Type B pancreatic cell (in vitro differentiated cells): ENCODE results near the gene GAPT. TPM values are rescaled to one million over a fixed set of nuclear protein-coding genes. Genes with fewer than 3 reads are reported as not detected.

ENCODE experiments used
- DNase-seq: peaks from one replicate; pipeline ENCODE4 v3.0.0; 2021; ENCODE audit warnings: mixed read lengths; ENCODE audit not compliant: unreplicated experiment; ENCODE audit errors: extremely low spot score
- H3K27ac Mint-ChIP-seq: 2 replicates; pipeline ENCODE4 v1.8.0; 2021; ENCODE audit warnings: mild to moderate bottlenecking, mixed read lengths
- H3K27me3 Mint-ChIP-seq: 2 replicates; pipeline ENCODE4 v1.8.0; 2021; ENCODE audit warnings: mixed read lengths
- H3K36me3 Mint-ChIP-seq: 2 replicates; pipeline ENCODE4 v1.8.0; 2021; ENCODE audit warnings: mixed read lengths
- H3K4me1 Mint-ChIP-seq: one replicate; pipeline ENCODE4 v1.8.0; 2021; ENCODE audit warnings: mixed read lengths; ENCODE audit not compliant: unreplicated experiment
- H3K4me3 Mint-ChIP-seq: 2 replicates; pipeline ENCODE4 v1.8.0; 2021; ENCODE audit warnings: mild to moderate bottlenecking, mixed read lengths
- H3K9me3 Mint-ChIP-seq: 2 replicates; pipeline ENCODE4 v1.8.0; 2021; ENCODE audit warnings: mixed read lengths
- total RNA-seq: library from RNA; stranded (reverse); gene quantifications from 2 replicates; pipeline ENCODE4 v1.2.1, GENCODE V29; 2021; ENCODE audit warnings: low replicate concordance
- TF ChIP-seq, protein P1 (sequence below): fragments of 200-600 bp; sonication (generic); conservative IDR thresholded peaks from 2 replicates; pipeline ENCODE4 v1.5.0; 2021; ENCODE audit warnings: antibody characterized with exemption, mild to moderate bottlenecking

Gene GAPT
- total RNA-seq, 1 donor from 2014 or later = not detected

DNA sequence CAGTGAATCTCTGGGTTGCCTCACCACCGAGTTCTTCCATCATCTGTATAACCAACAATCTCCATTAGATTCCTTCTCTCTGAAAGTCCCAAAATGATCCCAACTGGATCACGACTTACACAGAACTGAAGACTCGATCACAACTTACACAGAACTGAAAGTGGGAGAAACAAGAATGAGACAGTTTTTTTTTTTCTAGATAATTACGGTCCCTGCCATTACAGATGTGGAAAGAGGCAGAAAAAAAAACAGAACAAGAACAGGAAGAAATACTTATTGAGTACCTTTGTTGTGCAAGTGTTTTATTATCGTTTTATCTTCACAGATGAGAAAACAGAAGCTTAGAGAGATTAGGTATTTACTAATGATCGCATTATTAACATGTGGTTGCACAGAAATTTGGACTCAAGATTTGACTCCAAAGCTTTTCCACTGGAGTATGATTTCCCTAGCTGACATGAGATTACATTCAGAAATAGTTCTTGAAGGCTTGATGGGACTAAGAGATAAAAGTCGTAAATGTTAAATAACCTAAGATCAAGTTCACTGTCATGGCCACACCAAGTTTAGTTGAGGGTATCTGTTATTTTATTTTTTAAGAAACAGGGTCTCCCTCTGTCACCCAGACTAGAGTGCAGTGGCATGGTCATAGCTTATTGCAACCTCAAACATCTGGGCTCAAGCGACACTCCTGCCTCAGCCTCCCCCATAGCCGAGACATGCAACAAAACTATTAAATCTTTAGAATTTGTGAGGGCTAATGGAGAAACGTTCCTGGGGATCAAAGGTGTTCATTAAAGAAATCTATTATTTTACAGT, 40.2 kb upstream of the GAPT start:
- DNase-seq = no peak
- peak overlapping the region; percentile 95 for H3K27ac Mint-ChIP-seq
- TF ChIP-seq, protein P1, sequence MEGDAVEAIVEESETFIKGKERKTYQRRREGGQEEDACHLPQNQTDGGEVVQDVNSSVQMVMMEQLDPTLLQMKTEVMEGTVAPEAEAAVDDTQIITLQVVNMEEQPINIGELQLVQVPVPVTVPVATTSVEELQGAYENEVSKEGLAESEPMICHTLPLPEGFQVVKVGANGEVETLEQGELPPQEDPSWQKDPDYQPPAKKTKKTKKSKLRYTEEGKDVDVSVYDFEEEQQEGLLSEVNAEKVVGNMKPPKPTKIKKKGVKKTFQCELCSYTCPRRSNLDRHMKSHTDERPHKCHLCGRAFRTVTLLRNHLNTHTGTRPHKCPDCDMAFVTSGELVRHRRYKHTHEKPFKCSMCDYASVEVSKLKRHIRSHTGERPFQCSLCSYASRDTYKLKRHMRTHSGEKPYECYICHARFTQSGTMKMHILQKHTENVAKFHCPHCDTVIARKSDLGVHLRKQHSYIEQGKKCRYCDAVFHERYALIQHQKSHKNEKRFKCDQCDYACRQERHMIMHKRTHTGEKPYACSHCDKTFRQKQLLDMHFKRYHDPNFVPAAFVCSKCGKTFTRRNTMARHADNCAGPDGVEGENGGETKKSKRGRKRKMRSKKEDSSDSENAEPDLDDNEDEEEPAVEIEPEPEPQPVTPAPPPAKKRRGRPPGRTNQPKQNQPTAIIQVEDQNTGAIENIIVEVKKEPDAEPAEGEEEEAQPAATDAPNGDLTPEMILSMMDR = no peak
- H3K4me1 Mint-ChIP-seq = peaks cover 47% of the 10 kb centered on the region
- peak overlapping the region; percentile 23 for H3K4me3 Mint-ChIP-seq
- peaks cover 18% of the 10 kb centered on the region for H3K9me3 Mint-ChIP-seq
- H3K36me3 Mint-ChIP-seq = peaks cover 64% of the 10 kb centered on the region
- no peaks in the 10 kb centered on the region for H3K27me3 Mint-ChIP-seq

DNA sequence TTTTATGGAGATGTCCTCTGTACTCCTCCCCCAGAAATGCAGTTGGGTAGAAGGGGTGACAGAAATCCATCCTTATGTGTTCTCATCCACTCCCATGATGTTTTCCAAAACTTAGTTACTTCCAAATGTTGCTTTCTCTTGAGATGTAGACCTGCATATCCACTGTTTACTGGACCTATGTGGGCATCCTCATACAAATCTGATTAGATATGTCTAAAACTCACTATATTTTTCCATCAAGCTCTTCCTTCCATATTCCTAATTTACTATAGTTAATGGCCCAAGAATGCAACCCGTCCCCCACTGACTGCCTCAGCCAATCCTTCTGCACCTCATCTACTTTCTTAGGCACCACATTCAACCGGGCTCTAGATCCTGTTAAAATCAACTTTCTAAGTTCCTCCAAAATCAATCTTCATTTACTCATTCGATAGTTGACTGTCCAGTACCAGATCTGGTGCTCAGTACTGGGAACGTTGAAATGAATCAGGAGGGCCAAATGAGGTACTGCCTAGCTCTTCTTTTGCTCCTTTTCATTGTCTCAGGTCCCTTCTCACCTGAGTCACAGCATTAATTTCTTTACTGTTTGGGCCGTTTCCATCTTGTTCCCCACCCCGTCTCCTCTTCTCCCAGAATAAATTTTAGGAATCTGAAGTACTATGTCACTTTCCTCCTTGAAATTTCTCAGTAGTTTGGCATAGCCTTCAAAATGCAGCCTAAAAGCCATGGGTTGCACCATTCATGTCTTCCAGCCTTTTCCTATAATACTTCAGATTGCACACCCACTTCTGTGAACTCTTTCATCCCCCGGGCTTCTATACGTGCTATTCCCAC, 39.3 kb upstream of the GAPT start:
- Mint-ChIP-seq H3K9me3 (peaks cover 18% of the 10 kb centered on the region), H3K4me3 (peak overlapping the region; percentile 35), H3K4me1 (peaks cover 48% of the 10 kb centered on the region), H3K36me3 (peaks cover 73% of the 10 kb centered on the region), H3K27me3 (no peaks in the 10 kb centered on the region), H3K27ac (peak overlapping the region; percentile 95)
- TF ChIP-seq, protein P1 = no peak
- DNase-seq = no peak

DNA sequence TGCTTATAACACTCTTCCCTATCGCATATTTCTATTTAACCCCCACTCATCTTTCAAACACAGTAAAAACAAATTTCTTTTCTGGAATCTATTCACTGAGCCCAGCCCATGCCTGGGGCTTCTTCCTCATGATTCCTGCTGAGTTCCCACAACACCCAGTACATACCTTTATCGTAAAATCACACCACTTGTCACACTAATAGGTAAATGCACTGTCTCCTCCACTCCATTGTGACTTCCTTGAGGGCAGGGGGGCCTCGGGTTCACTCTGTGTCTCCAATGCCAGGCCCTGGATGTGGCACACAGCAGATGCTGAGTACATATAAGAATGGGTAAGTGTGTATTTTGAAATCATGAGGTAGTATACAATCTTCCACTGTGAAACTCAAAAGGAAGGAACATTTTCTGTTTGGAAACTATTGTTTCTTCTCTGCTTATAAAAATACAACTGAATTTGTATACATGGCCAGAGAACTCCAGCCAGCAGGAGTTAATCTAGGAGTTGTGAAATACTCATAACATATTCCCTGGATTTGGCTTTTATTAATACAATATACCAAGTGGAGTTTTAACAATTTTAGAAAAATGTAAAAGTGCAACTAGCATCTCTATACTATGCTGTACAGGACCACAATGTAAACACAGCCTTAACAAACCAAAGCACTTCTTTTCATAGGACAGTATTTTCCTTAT, 38.5 kb upstream of the GAPT start:
- DNase-seq = no peak
- Mint-ChIP-seq H3K36me3 (peaks cover 81% of the 10 kb centered on the region), H3K27me3 (no peaks in the 10 kb centered on the region), H3K4me3 (peak overlapping the region; percentile 35), H3K27ac (peak overlapping the region; percentile 95), H3K4me1 (peaks cover 53% of the 10 kb centered on the region), H3K9me3 (peaks cover 18% of the 10 kb centered on the region)
- TF ChIP-seq, protein P1 = no peak

DNA sequence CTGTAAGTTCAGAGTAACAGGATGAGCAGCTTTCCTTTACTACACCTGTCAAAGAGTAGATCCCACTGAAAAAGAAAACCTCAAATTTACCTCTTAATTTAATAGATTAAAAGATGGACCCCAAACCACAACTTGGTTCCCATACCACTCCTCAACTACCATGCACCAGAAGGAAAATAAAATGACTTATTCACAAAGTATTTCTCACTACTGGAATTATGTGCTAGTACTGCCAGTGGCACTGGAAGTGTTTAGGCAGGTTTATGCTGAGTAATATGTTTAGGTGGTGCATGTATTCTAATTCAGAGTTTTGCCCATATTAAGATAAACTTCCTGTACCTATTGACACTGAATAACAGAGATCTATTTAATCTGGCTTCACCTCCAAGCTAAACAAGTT, 37.9 kb upstream of the GAPT start:
- Mint-ChIP-seq H3K36me3 (peaks cover 87% of the 10 kb centered on the region), H3K9me3 (peaks cover 18% of the 10 kb centered on the region), H3K4me3 (peak overlapping the region; percentile 35), H3K27ac (peak overlapping the region; percentile 95), H3K27me3 (no peaks in the 10 kb centered on the region), H3K4me1 (peaks cover 53% of the 10 kb centered on the region)
- TF ChIP-seq, protein P1 = no peak
- no peak for DNase-seq

DNA sequence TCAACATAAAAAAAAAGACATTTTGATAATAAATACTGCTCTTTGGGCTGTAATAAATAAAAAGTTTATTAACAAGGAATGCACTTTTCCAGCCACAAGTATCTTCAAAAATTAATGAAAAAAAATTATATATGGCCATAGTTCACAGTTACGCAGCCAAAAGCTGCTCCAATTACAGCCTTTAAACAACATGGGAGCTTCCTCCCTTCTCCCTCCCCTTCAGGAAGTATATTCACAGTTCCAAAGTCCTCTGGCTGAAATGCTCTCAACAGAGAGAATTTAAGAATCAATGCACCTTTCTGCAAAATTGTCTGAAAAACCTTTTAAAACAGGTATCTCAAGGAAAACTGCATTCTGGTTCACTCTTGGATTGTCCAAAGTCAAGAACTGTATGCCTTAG, 37.2 kb upstream of the GAPT start:
- TF ChIP-seq, protein P1 = no peak
- Mint-ChIP-seq H3K36me3 (peaks cover 90% of the 10 kb centered on the region), H3K27me3 (no peaks in the 10 kb centered on the region), H3K27ac (peak overlapping the region; percentile 95), H3K4me1 (peaks cover 53% of the 10 kb centered on the region), H3K9me3 (peaks cover 18% of the 10 kb centered on the region), H3K4me3 (peak overlapping the region; percentile 97)
- no peak for DNase-seq
